HG02588 (cell line): ENCODE data around the gene MLXIP.
"Not testable (repeated sequence)": the region's sequence is repeated elsewhere in the genome, so short reads cannot be mapped to it uniquely, and the experiment has no call there.

Experiments used
- ATAC-seq: cut with Tn5 transposase; IDR thresholded peaks from one replicate; pipeline ENCODE4 v1.9.1; 2021; ENCODE audit warnings: mild to moderate bottlenecking, moderate library complexity; ENCODE audit not compliant: unreplicated experiment

MLXIP gene, protein sequence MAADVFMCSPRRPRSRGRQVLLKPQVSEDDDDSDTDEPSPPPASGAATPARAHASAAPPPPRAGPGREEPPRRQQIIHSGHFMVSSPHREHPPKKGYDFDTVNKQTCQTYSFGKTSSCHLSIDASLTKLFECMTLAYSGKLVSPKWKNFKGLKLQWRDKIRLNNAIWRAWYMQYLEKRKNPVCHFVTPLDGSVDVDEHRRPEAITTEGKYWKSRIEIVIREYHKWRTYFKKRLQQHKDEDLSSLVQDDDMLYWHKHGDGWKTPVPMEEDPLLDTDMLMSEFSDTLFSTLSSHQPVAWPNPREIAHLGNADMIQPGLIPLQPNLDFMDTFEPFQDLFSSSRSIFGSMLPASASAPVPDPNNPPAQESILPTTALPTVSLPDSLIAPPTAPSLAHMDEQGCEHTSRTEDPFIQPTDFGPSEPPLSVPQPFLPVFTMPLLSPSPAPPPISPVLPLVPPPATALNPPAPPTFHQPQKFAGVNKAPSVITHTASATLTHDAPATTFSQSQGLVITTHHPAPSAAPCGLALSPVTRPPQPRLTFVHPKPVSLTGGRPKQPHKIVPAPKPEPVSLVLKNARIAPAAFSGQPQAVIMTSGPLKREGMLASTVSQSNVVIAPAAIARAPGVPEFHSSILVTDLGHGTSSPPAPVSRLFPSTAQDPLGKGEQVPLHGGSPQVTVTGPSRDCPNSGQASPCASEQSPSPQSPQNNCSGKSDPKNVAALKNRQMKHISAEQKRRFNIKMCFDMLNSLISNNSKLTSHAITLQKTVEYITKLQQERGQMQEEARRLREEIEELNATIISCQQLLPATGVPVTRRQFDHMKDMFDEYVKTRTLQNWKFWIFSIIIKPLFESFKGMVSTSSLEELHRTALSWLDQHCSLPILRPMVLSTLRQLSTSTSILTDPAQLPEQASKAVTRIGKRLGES

DNA sequence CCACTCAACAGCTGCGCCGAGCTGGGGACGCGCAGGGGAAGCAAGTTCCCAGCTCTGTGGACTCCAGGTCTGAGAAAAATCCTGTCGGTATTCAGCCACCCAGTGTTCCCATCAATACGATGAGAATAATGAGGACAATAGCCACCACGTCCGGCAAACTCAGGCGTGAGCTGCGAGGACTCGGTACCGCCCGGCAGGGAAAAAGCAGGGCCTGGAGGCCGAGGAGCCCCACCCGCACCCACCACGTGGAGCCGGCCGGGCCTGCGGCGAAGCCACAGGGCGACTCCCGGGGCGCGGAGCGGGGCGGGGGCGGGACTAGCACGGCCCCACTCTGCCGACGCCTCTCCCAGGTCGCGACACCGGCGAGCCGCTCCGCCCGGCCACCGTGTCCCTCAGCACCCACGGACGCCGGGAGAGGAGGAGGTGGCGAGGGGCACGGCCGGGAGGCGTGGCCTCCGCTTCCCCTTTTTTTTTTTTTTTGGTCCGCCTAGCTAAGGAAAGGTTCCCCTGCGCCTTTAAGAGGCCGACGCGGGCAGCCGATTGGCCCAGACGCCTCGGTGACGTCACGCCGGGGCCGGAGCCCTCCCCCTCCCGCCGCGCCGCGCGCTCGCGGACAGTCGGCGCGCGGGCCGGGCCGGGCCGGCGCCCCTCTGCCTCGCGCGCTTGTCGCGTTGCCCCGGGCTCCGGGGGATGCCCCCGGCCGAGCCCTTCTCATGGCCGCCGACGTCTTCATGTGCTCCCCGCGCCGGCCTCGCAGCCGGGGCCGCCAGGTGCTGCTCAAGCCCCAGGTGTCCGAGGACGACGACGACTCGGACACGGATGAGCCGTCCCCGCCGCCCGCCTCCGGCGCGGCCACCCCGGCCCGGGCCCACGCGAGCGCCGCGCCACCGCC, at the start of gene MLXIP:
TSS of gene MLXIP (plus strand) at position 616 of the 892 bp plus-strand sequence. CDS start at position 714, 98 bp downstream.
- ATAC-seq = peak; percentile 82

DNA sequence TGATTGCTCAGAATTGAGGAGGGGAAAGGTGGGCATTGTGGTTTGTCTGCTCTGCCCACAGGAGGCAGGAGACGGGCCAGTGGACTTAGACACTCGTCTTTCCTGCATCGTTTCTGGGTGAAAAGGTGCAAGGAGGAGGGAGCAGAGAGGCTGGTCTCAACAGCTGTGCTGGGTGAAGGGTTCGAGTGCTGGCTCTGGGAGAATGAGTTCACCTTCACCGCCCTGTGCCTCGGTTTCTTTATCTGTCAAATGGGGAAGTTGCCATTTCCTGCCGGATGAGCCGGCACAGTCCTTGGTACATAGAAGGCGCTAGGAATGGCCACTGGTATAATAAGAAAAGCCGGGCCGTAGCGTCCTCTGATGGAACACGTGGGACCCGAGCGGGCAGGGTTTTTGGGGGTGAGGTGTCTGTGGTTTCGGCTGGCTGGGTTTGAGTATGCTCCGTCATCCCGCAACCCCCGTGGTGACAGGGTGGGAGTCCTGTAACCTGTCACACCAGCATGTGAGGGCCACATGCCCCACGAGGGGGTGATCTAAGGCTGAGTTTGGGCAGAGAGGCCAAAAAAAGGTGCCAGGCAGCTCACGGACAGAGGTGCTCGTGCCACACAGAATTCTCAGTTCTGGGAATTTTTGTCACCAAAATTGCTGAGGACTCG, 49.5 kb upstream of the MLXIP start:
- ATAC-seq = no peak

DNA sequence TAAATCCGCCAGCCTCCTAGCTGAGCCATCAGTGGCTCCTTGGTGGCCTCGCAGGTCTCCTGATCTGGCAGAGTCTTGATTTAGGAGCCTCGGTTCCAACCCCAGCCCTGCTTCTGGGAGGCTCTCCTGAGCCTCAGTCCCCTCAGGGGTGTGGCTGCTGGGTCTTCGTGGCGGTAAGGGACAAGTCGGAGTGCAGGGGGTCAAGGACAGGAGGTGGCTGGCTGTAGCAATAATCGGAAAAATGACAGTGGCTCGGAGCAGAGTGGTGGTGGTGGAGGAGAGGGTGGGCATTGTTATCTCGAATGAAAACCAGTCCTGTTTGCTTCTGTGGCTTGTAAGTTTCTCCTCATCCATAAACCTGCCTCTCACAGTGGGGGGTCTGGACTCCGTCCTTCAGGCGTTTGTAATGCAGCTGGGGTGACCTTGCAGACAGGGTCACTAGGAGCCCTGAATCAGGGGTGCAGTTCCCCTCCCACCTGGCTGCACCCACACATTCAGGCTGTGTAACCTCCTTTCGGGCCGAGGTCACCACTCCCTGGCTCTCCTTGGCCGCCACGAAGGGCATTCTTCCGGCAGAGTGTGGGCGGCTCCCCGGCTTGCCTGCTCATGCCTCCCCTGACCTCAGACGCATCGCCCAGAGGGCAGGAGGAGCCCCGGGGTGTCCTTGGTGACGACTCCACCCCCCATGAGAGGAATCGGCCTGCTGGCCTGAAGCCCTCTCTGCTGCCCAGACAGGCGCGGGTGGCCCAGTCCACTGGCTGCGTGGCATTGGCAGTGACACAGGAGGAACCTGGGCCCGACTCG, 48.7 kb upstream of the MLXIP start:
- no peak for ATAC-seq

DNA sequence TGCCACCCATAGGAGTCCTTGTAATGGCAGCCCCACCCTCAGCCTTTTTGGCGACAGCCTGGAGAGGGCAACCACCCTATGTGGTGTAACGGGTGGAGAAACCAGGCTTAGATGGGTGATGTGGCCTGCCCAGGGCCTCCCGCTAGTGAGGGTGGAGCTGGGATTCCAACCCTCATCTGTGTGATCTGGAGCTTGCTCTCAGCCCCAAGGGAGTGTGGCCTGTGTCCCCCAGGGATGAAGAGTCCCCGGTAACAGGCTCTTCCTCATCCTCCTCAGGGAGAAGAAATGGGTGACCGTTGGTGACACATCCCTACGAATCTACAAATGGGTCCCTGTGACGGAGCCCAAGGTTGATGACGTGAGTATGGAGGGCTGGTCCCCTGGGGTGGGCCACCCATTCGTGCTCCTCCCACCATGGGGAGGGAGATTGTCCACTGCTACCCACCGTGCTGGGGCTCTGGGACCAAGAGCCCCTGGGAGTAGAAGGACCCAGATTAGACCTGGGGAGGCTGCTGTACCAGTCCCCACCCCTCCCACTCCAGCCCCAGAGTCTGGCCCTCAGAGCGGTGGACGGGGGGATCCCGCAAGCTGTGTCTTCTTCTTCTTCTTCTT, 48.0 kb upstream of the MLXIP start:
- no peak for ATAC-seq

DNA sequence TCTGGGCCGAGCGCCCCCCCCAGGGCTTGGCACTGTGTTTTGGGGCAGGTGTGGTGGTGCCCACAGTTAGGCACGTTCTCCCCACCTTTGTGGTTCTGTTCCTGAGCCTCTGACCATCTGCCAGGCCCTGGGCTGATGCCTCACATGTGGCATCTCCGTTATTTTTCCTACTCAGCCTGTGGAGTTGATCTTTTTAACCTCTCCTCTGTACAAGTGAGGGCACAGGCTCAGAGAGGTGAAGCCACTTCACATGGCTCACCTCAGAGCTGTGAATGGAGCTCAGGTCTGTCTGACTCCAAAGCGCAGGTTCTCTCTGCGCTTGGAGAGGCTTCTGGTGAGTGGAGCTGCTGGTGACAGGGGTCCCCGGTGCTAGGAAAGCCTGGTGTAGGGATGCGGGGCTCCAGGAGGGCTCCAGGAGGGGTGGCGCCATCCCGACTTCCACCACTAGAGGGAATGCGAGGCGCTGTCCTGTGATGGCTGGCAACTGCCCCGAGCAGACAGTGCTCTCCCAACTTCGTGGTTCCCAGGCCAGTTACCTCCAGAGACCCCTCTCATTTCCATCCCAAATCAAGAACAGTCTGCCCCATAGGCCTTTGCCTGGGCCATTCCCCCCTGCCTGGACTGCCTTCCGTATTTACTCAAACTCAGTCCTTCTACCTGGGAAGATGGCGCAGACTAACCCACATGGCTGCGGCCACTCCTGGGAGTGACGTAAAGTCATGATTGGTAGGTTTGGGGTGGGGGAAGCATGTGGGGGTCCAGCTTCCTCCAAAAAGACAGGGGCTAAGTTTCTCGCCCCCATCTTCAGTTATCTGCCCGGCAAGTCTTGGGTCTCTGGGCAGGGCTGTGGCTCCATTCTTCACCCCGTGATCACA, 47.0 kb upstream of the MLXIP start:
- ATAC-seq = no peak

DNA sequence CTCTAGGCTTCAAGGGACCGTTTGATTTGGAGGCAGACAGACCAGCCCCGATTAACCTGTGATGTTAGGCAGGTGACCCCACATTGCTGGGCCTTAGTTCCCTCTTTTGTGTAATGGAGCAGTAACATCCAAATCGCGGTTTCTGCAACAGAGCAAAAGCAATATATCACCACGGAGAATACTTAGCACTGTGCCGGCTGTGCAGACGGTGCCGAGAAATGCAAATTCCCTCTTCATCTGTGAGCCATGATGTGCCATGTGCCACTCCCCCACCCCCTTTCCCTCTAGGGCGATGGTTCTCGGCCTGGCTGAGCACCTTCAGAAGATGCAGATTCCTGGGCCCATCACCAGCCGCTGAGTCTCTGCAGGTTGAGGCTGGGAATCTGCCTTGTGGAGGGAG, 46.0 kb upstream of the MLXIP start:
- ATAC-seq = no peak

DNA sequence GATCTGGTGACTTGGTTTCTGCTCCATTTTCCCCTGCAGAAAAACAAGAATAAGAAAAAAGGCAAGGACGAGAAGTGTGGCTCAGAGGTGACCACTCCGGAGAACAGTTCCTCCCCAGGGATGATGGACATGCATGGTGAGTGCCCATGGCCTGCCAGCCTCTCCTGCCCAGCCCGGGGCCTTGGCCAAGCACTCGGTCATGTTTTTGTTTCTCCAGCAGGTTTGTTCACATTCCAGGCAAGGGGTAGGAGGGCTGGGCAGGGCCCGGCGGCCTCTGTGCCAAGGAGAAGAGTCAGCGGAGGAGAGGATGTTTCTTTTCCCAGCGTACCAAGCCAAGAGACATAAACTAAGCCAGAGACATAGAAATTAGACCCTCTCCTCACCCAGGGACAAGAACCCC, 43.3 kb upstream of the MLXIP start:
- no peak for ATAC-seq

DNA sequence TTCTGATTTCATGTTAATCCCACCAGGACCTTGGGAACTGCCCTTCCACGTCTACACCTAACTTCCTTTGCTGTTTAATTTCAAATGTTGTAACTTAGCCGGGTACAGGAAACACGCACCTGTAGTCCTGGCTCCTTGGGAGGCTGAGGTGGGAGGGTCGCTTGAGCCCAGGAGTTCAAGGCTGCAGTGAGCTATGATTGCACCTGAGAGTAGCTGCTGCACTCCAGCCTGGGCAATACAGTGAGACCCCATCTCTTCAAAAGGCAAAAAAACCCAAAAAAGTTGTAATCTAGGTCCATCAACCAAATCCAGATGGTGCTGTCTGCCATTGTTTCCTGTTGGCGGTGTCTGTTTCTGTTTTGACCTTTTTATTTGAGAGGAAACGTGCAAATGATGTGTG, 42.4 kb upstream of the MLXIP start:
- ATAC-seq = no peak

DNA sequence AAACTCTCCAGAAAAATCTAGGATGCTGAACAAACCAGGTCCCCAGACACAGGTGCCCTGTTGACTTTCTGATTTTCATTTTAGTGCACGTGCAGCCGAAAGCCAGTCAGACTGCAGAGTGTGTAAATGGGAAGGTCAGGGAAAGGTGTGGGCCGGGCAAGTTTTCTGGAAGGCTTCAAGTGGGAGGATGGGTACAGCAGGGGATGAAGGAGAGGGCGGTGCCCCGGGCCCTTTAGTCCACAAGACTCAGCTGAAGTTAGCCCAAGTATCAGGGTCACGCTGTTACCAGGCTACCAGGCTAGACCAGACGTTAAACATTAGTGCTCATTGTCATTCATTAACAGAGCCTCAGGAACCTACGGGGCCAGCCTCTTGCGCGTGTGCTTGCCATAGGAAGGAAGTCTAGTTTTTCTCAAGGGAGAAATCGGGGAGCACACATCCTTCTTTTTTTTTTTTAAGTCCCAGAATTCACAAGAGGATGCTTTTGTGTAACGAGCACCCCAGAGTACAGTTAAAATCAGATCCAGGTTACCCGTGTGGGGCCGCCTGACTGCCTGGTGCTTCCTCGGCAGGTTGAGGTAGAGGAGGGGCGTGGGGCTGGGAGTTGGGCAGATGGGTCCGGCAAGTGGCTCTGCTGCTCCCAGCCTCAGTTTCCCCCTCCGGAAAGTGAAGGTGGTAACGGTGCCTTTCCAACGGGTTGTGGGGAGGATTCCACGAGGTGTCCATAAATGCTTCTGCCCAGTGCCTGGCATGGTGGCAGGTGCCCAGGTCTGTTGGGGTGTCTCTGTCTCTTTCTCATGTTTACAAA, 37.8 kb upstream of the MLXIP start:
- no peak for ATAC-seq

DNA sequence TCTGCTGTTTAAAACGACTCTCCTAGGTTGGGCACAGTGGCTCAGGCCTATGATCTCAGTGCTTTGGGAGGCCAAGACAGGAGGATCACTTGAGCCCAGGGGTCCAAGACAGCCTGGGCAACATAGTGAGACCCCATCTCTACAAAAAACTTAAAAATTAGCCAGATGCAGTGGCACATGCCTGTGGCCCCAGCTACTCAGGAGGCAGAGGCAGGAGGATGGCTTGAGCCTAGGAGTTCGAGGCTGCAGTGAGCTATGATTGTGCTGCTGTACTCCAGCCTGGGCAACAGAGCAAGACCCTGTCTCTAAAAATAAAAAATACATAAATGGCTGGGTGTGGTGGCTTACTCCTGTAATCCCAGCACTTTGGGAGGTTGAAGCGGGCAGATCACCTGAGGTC, 37.1 kb upstream of the MLXIP start:
- ATAC-seq = not testable (repeated sequence)

DNA sequence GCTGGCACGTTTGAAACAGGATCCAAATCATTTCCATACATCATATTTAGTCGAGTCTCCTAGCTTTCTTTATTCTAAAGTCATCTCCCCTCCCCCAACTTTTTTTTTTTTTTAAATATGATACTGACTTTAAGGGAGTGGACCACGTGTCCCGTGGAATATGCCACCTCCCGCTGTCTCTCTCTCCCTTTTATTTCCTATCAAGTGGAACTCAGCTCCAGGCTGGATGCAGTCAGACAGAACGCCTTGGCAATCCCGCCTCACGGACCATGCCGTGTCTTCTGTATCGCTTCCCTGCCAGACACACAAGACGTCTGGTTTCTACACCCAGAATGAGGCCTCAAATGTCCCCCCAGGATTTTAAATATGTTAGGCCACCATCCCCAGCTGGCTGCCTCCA, 35.6 kb upstream of the MLXIP start:
- no peak for ATAC-seq

DNA sequence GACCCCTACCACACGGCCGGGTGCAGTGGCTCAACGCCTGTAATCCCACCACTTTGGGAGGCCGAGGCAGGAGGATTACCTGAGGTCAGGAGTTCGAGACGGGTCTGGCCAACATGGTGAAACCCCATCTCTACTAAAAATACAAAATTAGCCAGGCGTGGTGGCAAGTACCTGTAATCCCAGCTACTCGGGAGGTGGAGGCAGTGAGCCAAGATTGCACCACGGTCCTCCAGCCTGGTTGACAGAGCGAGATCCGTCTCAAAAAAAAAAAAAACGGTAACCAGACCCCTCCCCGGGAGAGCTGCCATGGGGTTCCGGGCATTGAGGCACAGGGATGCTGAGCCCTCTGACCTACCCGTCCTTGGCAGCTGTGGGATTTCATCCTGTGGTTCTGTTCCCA, 35.1 kb upstream of the MLXIP start:
- no peak for ATAC-seq

DNA sequence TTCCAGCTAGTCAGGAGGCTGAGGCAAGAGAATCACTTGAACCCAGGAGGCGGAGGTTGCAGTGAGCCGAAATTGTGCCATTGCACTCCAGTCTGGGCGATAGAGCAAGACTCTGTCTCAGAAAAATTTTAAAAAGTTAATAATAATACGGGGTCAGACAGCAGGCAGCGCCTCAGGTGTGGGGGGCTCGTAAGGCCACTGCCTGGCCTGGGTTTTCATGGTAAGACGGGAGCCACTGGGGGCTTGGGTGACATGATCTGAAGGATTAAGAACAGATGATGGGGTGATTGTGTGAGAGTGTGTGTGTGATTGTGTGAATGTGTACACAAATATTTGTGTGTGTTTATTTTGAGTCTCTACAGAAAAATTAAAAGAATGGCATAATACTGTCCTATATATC, 33.3 kb upstream of the MLXIP start:
- no peak for ATAC-seq

DNA sequence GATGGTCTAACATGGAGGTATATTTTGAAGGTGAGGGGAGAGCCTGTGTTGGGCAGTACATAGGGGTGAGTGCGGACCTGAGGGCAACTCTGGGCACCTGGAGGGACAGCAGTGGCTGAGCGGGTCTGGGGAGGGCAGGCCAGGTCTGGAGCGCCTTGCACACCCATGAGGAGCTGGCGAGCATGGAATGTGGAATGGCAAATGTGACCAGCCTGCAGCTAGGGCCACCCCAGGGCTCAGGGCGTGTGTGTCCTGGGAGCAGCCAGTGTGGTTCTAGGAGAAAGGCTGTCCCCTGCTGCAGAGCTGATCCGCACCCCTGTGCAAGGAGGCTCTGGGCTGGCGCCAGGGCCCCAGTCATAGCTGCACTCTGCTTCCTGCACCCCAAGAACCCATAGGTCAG, 32.4 kb upstream of the MLXIP start:
- ATAC-seq = no peak

DNA sequence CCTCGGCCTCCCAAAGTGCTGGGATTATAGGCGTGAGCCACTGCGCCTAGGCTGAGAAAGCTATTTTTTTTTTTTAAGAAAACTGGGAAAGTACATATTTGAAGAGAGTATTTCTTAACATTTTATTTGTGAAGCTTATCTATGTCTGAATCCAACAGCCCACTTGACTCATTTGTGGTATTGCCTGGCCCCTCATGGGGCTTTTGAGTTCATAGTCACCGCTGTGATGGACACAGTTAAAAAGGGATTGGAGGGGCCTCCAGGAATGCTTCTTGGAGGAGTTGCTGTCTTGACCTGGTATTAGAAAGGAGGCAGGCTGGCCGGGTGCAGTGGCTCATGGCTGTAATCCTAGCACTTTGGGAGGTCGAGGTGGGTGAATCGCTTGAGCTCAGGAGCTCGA, 30.4 kb upstream of the MLXIP start:
- ATAC-seq = no peak

DNA sequence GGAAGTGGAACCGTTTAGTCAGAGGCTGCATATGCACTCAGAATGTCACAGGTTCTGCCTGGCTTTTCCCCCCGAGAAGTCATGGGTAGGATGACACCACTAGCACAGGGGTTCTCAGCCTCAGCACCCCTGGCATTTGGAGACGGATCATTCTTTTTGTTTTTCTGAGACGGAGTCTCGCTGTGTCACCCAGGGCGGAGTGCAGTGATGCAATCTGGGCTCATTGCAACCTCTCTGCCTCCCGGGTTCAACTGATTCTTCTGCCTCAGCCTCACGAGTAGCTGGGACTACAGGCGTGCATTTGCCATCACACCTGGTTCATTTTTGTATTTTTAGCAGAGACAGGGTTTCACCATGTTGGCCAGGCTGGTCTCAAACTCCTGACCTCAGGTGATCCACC, 28.7 kb upstream of the MLXIP start:
- ATAC-seq = no peak

DNA sequence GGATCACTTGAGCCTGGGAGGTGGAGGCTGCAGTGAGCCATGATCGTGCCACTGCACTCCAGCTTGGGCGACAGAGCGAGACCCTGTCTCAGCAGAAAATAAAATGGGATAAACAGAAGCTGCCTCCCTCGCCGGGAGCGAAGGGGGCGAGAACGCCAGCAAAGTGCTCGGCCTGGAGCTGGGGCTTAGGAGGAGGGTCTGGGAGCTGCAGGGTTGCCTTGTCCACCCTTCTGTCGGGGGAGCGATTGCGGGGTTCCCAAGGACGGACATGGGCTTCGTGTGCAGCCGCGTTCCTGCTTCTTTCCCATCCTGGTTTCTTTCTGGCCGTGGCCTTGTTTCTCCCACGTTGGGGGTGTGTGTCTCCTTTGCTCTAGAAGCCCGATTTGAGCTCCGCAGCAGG, 27.9 kb upstream of the MLXIP start:
- no peak for ATAC-seq
